Measurements from ENCODE around the gene KDM6A. TPM values are rescaled to one million over a fixed set of nuclear protein-coding genes. Genes with fewer than 3 reads are reported as not detected.

Gene KDM6A
- total and polyA plus RNA-seq, 9 of the 15 experiments (the other 6 are each of a cell fraction or from before 2014, with no cell fraction given): 8.4 to 34.3 (median 22.9) TPM

DNA sequence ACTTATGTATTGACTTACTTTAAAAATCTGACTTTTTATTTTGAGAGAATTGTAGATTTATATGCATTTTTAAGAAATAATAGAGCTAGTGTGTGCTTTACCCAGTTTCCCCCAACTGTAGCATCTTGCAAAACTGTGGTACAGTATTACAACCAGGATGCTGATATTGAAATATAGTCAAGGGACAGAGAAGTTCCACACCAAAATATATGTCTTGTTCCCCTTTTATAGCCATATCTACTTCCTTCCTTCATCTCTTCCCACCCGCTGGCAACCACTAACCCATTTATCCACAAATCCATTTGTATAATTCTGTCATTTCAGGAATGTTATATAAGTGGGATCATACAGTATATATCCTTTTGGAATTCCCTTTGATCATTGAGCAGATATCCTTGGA, 16.8 kb downstream of the KDM6A start:
- Histone ChIP-seq H2AFZ (ENCODE audit: low read depth, low read length) (no peak overlapping the region), H3K4me3 (no peak overlapping the region), H3K36me3 (ENCODE audit: control insufficient read depth, insufficient read depth, low read length) (no peaks in the 10 kb centered on the region), H3K27ac (ENCODE audit: extremely low read depth, low read depth, low read length) (no peak overlapping the region), H3K27me3 (ENCODE audit: control insufficient read depth in 2 of 2, insufficient read depth in 2 of 2, low read length in 2 of 2) (no peaks in the 10 kb centered on the region), H3K4me2 (ENCODE audit: insufficient read depth, low read length) (no peak overlapping the region), H4K20me1 (replicated peaks; ENCODE audit: control insufficient read depth, insufficient read depth, low read length) (peaks cover 20% of the 10 kb centered on the region; the same call in 1 of the 2 replicates), H3K4me1 (replicated peaks in 1 of 2; ENCODE audit: control insufficient read depth in 2 of 2, insufficient read depth in 2 of 2, low read length in 2 of 2) (no peaks in the 10 kb centered on the region; a peak in 2 of 5 replicates), H3K9me3 (replicated peaks; ENCODE audit: control insufficient read depth, insufficient read depth, low read depth, low read length) (no peaks in the 10 kb centered on the region), H3K9ac (ENCODE audit: insufficient read depth in 1 of 2, low read depth in 2 of 2, low read length in 2 of 2) (no peak overlapping the region), H3K79me2 (ENCODE audit: control insufficient read depth, insufficient read depth, low read length) (peaks cover 97% of the 10 kb centered on the region), H3K9me1 (ENCODE audit: control insufficient read depth, insufficient read depth, low read length) (no peaks in the 10 kb centered on the region)
- DNase-seq (ENCODE audit: extremely low read depth in 1 of 4, low spot score in 3 of 4) (no peak), ATAC-seq (no peak), FAIRE-seq (no peak)
- WGBS (ENCODE audit: insufficient coverage, low coverage, missing lambda C conversion rate): 62% methylated on average over 1 of the region's 1 CpG
- ChIA-PET POLR2A (no interaction called here), CTCF (ENCODE audit: low intra/inter-chr PET ratio) (no interaction called here)
- in situ Hi-C loops (cut with MboI) (no loop called here), intact Hi-C loops (cut with micrococcal nuclease) (no loop called here)
- no TSS peak for BruUV-seq (replicated peaks)
- TF ChIP-seq CXXC5 (CRISPR knock-in tag; IDR thresholded peaks at IDR 0.05) (no peak), BRCA1 (IDR thresholded peaks at IDR 0.05) (no peak), BRCA1 (CRISPR knock-in tag; IDR thresholded peaks at IDR 0.05) (no peak), HCFC1 (IDR thresholded peaks at IDR 0.05; ENCODE audit: low read depth, low read length) (no peak), ZNF444 (CRISPR knock-in tag; IDR thresholded peaks at IDR 0.05) (no peak), MEF2A (IDR thresholded peaks at IDR 0.05; ENCODE audit: control insufficient read depth, low read depth, low read length) (no peak), TOE1 (IDR thresholded peaks at IDR 0.05; ENCODE audit: borderline replicate concordance) (no peak), TOE1 (CRISPR knock-in tag; IDR thresholded peaks at IDR 0.05; ENCODE audit: borderline replicate concordance, low read depth) (no peak), CREB1 (IDR thresholded peaks at IDR 0.05) (no peak), CREB1 (CRISPR knock-in tag; IDR thresholded peaks at IDR 0.05) (no peak)
